Activated T-cell treated with anti-CD3 and anti-CD28 coated beads for 4 hours (primary cell): Measurements from ENCODE around the gene MAML3.

Experiments
- DNase-seq: peaks from one replicate; pipeline ENCODE4 v3.0.0-alpha.2; 2020

MAML3 gene

DNA sequence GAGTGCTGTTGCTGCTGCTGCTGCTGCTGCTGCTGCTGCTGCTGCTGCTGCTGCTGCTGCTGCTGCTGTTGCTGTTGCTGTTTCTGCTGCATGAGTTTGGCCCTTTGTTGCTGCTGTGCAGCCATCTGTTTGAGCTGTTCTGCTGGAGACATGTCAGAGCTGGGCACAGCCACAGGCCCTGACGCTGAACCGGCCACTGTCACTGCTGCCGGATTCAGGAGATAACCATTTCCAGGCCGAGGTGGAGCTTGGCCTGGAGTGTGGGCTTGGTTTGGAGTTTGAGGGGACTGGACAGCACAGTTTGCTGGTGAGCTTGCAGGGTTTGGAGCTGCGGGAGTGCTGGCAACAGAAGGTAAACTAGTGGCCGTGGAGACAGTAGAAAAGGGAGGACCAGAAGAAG is 264.1 kb downstream of the MAML3 start:
- DNase-seq: no peak

DNA sequence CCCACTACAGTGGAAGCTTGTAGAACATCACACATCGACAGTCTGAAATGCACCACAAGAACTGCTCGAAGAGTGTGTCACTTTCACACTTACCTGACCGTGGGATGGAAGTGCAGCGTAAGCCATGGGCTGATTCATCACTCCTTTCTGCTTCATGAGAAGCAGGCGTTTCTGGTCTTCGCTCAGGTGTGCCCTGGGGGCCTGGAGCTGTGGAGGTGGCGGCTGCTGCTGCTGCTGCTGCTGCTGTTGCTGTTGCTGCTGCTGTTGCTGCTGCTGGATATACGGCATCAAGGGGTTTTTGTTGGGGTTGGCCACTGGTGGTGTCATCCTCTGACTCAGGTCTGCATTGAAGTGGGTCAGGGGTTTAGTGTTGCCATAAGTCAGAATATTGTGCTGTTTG is 264.7 kb downstream of the MAML3 start:
- no peak for DNase-seq

DNA sequence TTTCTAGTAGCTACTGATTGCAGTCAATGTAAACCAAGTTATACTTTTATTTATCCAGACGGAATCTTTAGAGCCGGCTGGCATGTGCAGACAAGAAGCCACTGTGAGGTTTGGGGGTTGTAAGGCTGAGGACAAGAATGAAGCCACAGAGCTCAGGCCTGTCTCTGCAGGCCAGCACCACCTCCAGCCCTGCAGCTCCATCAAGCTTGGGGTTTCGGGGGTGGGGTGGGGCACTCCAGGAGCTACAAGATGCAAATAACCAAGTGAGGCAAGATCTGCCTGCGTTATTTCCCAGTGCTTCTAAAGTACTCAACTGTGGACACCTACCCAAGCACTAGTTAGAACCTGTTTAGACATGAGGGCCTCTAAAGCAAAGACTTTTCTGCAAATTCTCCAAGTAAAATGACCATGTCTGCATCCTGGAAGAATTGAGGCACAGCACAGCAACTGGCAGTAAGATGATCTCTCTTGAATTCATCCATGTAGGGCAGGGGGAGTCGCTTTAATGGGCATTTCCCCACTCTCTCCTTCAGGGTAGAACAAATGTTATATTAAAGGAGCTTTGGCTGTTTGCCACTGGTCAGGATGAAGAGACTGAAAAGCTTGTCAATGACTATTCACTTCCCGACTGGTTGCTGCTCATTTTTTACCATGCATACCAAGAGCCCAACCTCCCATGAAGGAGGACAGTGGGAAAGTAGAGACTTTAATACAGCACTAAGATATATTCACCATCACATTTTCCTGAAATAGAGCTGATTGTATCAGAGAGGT is 265.8 kb downstream of the MAML3 start:
- DNase-seq: no peak

DNA sequence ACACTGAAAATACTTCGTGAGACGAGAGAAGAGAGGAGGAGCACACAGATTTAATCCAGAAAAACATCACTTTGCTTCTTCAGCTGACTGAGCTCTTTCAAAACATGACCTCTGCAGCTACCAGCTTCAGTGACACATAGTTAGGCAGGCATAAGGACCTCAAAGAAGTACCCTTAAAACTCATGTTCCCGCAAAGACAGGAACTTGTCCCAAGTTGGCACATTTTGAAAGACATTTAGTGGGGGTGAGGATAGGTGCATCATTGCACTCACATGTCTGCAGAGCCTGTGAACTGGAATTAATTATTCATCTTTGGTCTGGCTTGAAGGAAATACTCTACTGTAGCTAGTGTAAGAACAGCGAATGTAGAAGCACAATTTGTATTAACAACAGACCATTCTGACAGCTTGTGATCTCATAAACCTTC is 266.6 kb downstream of the MAML3 start:
- DNase-seq: no peak

DNA sequence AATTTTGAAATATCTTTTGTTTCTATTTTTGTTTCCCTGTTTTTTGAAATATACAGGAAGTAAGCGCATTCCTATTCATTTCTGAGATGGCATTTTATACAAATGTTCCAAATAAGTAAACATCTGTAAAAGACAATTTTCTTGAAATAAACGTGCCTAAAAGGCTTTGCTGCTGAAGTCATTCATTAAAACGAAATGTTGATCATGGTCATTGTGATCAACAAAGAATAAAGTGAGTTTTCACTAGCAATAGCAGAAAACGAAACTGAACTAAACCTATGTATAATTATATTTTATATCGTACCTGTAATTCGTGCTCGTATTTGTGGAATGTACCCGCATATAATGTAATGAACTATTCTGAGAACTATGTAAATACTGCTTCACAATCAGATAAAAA is 267.2 kb downstream of the MAML3 start:
- DNase-seq: no peak

DNA sequence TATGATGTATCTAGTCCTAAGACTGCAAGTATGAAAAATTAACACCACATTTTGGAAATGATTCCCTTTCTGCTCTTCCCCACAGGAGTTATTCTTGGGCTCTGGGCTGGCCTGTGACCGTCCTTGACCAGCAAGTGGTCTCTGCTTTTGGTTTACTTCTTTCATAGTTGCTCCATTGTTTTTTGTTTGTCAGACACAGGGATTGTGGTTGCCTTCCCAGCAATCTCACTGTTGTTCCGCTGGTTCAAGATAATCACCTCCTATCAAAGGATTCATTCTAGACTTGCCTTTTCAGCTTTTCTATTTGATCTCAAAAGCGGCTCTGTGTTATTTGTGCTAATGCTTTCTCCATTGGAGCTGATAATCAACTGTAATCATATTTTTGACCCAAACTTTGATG is 269.5 kb downstream of the MAML3 start:
- no peak for DNase-seq

DNA sequence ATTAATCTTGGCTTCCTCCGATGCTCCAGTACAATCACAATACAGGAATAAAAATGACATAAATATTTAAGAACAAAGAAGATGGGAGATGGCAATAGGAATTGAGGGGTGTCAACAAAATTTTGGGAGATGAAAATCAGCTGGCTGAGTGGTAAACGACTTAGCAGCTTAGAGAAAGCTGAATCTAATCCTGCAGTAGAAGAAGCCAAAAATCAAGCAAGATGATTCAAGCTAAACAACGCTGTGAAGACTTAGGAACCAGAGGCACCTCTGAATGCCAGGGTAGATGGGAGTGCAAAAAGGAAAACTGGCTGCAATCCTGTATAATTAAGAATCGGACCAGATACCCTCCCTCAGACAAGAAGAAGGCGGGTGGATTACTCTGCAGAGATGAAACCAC is 273.1 kb downstream of the MAML3 start:
- no peak for DNase-seq

DNA sequence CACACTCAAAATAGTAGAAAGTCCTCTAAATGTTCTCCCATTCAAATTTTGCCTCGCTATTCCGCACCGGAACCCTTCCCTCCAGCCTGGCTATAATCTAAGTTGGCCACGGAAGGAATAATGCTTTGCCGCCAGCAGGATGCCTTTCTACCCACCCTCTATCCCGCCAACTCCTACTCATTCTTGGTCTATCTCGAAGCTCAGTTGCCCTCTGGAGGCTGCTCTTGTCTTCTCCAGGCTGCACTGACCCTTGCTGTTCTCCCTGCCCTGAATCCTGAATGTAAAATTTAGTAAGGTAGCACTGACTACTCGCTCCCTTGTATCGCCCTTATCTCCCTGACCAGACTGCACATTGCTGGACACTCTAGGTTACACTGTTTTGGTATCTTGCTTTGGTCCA is 275.9 kb downstream of the MAML3 start:
- no peak for DNase-seq

DNA sequence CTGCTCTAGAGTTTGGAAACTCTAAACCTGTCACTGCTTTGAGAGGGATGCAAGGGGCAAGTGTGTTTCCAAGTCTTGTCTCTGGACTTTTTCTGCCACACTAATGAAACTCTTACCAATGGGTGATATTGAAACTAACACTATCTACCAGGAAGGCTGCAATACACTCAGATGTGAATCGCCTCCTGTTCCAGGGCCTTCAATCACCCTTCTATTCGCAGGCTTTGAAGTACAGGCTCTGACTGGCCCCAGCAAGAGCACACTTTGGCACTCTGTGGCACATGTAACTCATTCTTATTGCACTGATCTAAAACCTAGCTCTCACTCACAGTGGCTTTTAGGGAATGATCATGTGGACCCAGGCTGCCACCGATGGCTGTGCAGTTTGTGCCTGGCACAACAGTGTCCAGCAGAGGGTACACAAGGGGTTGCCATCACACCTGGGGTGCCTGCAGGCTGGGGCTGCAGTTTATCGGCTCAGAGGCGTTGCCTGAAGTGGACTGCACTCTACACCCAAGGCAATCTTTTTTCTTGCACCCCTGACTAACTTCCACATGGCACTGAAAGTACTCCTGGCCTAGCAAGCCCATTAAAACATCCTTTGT is 277.5 kb downstream of the MAML3 start:
- no peak for DNase-seq

DNA sequence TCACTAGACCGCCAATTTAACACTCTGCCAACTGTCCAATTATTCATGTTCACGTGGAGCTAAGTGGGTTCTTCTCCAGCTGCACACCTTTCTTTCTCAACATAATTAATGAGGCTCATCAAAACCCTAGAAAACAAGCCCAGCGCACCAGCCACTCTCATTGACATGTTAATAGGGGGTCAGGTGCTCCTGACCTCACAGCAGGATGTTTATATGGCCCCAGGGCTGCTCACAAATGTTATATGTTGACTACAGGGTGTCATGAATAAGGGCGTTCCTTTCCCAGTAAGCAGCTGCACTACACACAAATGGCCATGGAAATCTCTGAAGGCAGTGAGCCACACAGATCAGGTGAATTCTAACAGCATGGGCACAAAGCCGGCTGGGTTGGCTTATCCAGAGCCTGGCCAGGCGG is 278.6 kb downstream of the MAML3 start:
- DNase-seq: no peak

DNA sequence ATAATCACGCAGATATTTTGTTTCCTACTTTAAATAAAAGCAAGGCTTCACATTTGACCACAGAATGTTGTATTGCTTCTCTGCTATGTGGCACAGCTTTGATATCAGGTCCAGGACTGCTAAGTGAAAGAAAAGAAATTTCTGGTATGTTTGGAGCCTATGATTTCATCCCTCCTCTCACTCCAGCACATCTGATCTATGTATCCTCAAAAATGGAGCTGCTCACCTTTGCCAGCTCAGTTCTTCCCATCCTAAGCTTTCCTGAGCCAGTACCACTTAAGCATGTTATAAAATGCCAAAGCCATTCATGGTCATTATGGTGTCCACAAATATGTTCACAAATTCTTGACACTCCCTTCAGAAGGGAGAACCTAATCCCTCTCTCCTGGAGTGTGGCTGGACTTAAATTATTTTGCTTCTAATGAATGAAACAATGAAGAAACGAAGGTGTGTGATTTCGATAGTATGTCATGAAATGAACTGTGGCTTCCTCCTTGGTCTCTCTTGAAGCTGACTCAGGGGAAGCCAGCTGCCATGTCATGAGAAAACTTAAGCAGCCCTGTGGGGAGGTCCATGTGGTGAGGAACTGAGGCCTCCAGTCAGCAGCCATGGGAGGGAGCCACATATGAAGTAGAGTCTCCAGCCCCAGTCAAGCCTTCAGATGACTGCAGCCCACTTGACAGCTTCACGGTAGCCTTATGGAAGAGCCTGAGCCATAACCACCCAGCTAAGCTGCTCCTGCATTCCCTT is 280.7 kb downstream of the MAML3 start:
- DNase-seq: no peak

DNA sequence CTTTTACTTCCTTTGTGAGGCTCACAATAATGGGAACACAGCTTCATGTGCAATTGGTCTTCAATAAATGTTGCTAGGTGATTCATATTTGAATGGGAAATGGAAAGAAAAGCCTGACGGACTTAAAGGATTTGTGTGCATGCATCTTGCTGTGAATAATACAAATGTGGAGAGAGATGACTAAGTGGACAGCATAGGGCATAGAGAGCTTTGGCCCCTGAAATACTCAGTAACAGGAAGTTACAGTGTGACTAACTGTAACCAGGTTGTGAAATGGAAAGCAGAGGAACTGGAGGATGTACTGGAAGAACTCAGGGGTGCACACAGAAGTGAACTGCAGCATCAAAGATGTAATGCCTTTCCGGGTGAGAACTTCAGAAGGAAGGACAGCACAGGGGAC is 281.7 kb downstream of the MAML3 start:
- no peak for DNase-seq

DNA sequence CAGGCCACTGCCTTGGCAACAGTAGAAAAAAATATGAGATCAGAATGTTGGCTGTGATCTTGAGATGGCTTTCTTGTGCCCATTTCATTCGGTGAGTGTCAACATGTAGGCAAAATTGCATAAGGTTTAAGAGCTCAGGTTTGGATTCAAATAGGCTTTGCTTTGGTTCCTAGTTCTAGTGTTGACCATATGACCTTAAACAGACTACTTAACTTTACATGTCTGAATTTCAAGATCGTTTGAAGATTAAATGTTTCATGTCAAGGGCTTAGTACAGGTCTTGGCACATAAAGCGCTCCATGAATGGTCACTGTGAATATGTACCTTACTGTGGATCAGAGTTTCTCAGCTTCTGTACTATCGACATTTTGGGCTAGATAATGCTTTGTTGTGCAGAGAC is 284.2 kb downstream of the MAML3 start:
- no peak for DNase-seq

DNA sequence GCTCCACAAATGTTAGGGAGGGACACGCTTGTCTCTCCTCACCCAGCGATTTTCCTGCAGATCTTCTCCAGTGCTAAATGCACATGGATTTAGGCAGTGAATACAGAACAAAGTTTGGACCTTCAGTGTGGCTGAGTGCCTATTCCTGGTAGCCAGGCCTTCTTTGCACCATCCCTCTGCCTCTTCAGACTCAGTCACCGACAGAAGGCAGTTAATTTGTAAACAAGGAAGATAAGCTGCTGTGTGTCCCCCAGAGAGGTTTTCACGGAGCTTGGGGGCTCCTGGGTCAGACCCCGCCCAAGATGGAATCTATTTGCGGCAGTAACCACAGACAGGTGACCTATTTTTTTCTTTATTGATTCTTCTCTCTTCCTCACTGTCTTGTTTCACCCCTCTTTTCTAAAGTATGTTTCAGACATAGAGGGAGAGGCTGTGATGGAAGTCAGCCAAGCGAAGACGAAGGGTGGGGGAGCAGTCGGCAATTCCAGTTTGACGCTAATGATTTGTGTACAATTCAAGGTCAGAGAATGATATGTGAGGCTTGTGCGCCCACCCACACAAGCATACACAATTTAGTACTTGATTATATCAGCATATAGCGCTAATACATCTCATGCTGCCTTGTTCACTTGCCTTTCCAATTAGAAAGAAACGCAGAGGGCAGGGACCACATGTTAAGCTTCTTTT is 287.6 kb downstream of the MAML3 start:
- no peak for DNase-seq

DNA sequence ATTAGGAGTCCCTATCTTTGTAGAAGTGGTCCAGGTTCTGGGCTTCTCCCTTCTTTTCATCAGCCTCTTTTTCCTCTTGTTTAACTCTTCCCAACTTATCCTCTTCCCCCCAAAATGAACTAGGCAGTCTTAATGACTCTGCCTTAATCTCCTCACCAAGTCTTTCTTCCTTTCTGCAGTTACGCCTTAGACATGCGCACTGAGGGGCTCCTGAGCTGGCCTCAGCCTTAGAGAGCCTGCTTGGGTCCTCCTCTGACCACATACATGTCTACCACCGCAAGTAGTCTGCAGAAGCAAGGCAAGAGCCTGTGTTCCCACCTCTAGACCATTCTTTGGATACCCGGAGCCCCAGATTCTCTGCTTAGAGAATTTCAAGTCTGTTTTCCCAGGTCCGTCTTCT is 288.4 kb downstream of the MAML3 start:
- DNase-seq: no peak

DNA sequence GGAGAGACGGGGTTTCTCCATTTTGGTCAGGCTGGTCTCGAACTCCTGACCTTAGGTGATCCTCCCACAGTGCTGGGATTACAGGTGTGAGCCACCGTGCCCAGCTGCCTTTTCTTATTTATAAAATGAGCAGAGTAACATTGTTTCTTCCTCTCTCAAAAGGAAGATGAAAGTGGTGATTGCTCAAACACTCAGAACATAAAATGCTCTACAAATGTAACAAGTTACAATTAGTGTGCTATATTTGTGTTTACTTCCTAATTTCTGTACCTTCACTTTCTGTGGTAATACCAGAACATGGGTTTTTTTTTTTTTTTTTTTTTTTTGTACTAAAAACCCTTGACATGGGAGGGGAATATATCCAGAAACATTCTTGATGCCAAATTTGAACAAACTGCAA is 290.5 kb downstream of the MAML3 start:
- DNase-seq: no peak

DNA sequence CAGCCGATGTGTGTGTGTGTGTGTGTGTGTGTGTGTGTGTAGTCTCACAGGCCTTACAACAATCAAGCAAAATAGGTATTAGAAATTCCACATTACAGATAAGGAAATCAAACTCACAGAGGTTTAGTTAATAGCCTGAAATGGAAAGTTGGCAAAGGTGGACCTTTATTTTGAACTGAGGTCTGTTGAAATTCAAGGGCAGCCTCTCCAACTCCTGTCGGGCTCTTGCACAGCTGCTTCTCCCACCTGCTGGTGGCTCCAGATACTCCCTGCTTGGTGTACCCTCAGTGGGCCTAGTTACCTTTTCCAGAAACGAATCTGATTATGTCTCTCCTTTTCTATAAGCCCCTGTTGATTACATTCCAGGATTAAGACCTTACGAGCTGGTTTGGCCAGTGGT is 292.5 kb downstream of the MAML3 start:
- DNase-seq: no peak

DNA sequence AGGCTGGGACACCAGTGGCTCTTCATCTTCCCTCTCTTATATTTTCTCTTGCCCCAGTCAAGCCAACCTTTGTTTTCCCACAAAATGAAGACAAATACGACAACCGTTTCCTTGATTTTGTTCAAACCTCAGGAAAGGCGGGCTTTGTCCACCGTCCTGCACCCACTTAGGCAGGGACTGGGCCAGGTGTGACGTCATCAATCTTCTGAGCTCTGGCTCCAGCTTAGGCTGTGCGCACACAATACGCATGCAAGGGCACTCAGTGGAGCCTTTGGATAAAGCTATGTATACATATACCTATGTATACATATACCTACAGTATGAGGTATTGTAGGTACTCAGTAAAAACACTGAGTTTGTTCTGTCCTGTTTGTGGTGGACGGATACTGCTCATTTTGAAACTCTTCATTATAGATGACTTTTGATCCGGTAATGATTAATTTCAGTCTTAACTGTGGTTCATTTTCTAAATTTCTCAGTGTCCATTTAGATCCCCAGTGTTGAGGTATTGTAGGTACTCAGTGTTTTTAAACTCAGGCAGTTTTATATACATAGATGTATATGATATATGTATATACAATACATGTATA is 293.5 kb downstream of the MAML3 start:
- DNase-seq: no peak

DNA sequence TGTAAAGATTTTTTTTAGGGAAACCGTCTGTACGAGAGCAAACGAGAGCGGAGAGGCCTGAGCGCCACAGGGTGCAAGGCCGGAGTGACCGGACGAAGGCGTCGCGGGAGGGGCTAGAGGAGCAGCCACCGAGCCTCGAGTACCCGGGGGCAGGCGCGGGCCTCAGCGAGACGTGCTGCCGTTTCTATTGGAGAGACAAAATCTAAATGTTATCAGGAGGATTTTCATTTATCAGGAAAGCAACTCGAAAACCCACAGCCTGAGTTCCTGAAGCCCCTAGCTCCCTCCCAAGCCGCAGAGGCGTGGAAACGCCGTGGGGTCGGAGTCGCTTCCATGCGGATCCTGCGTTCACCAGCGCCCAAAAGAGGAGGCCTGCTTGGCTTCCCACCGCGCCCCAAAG is 294.1 kb downstream of the MAML3 start:
- DNase-seq: no peak

DNA sequence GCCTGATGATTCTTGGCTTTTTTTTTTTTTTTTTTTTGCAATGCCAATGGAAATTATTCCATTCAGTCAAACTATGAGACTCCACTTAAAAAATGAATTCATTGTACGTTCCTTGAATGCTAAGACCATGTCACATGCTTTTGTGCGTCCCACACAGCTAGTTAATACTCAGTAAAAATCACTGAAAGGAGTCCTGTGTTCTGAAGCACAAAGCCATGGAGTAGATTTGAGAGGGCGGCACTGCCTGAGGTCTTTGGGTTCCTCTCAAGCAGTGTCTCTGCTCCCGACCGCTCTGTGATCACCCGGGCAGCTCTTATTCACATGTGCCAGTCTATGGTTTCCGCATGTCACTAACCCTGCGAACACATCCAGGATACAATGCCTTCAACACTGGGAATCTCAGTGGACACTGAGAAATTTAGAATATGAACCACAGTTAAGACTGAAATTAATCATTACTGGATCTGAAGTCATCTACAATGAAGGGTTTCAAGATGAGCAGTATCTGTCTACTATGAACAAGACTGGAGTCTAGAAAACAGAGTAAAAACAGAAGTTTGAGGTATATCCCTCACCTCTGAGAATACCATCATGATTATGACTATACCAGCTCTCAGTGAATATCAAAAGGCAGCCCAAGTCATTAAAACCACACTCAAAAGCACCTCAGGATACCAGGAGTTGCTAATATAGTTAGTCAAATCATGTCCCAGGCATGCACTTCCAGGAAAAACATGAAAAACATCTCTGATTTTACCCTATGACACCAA is 295.4 kb downstream of the MAML3 start:
- no peak for DNase-seq

DNA sequence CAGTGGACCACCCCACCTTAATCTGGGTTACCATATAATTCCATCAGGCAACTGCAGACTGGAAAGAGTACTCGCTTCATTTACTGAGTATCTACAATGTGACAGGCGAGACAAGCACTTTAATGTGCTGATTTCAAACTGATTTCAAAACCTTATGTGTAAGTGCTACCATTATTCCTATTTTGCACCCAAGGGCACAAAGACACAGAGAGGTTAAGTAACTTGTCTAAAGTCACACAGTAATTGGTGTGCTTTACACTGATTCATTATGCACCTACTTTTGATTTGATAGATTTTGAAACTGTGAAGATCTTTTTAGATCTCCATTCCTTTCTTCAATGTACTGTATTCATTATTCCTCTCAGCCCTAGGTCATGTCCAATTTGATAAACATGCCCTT is 296.0 kb downstream of the MAML3 start:
- no peak for DNase-seq

DNA sequence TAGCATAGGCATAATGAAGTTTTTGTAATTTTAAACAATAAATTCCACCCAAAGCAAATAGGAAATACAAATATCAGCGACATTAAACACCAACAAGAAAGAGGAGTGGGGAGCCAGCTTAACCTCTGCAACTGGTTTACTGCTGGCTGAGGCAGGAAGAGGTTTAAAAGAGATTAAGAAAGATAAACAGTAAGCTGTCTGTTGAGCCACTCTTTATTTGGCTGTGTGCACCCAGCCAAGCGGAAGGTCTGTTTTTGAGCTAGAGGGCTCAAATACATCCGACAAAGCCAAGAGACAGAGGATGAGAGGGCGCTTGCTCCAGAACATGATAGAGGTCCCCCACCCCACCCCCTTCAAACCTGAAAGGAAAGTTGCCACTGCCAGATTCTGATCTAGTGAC is 297.0 kb downstream of the MAML3 start:
- no peak for DNase-seq
